AG10803 (cell line): ENCODE data around the gene MAPT.

Source experiments
- DNase-seq: peaks from one replicate; pipeline ENCODE4 v3.0.0; 2010; ENCODE audit warnings: low read depth
- H3K4me3 ChIP-seq: 2 replicates; pipeline ENCODE4 v1.5.1; 2011; ENCODE audit warnings: mild to moderate bottlenecking, low read length, control low read depth
- CTCF ChIP-seq: conservative IDR thresholded peaks from 2 replicates; pipeline ENCODE4 v1.5.1; 2011; ENCODE audit warnings: mild to moderate bottlenecking, low read length, control low read depth, inconsistent platforms

The MAPT gene

DNA sequence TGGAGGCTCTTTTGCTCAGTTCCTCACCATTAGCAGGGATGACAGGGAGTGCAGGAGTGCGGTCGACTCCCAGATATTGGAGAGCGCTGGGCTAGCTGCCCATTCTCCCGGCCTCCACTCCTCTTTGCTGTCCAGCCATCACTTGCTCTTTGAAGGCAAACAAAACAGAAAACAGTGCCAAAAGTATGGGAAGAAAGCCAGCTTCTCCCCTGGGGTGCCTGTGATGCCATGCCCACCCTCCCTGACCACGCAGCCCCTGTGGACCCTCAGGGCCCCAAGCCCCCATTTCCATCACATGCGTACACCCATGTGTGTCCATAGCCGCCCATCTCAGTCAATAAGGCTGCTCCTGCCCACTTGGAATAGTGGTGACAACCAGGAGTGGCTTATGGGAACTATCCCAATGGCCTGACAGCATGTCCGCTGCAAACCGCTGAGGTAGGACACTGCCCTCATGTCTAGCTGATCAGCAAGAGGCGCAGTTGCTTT lies 30.0 kb downstream of the MAPT start:
- TF ChIP-seq CTCF: no peak

DNA sequence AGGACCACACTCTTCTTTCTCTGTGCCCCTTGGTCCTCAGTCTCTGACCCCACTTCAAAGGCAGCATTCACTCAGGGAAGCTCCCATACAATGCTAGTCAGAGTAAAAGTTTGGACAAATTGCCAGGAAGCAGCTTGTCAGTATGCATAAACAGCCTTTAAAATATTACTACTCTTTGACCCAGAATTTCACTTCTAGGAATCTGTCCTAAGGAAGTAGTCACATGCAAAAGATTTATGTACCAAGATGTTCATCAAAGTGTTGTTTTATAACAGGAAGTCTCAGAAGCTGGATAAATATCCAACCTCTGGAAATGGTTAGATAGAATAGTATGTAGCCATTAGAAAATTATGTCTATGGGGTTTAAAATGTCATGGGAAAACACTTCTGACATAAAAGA lies 31.0 kb downstream of the MAPT start:
- no peak for TF ChIP-seq CTCF
- H3K4me3 ChIP-seq: no peak overlapping the region
- no peak for DNase-seq

More for the DNA sequence above, 30.0 kb downstream of the MAPT start:
- H3K4me3 ChIP-seq: no peak overlapping the region
- no peak for DNase-seq

DNA sequence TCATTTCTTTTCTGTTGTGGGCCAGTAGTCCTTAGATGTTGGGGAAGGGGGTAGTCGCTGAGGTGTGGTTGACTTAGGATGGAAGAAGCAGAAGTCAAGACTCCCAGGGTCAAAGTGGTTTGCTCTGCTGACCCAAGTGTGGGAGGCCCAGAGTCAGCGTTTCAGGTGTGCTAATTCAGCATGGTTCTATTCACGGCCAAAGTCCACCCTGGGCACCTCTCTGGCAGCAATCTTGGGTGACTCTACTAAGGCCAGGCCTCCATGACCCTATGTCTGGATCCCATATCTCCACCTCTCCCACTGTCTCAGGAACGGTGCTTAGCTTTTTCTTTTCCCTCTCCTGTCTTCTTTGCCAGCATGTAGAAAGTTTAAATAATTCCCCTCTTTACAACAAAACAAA lies 32.9 kb downstream of the MAPT start:
- no peak overlapping the region for H3K4me3 ChIP-seq
- no peak for DNase-seq
- no peak for TF ChIP-seq CTCF

GRCh38 chr17:45929344-45929743 lies 35.0 kb downstream of the MAPT start:
- TF ChIP-seq CTCF: no peak
- DNase-seq: no peak
- H3K4me3 ChIP-seq: no peak overlapping the region

DNA sequence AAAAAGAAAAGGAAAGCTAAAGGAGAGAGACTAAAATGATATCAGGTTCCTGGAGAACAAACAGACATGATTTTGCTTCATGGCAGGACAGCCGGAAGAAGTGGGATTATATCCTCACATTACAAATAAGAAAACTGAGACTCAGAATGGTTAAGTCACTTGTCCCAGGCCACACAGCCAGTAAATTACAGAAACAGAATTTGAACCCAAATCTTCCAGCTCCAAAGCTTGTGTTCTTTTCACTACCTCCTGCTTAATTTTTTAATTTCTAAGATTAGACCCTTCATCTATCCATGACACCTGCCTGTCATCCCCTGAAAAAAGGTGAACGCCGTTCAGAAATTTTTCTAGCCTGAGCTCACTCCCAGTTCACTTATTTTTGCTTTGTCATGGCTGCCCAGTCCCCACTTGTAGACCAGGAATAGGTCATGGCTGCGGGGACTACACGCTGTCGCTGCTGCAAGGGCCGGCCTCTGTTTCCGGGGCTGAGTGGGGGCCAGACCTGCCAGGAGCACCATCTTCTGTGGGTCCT lies 36.1 kb downstream of the MAPT start:
- TF ChIP-seq CTCF: no peak
- DNase-seq: no peak
- no peak overlapping the region for H3K4me3 ChIP-seq

DNA sequence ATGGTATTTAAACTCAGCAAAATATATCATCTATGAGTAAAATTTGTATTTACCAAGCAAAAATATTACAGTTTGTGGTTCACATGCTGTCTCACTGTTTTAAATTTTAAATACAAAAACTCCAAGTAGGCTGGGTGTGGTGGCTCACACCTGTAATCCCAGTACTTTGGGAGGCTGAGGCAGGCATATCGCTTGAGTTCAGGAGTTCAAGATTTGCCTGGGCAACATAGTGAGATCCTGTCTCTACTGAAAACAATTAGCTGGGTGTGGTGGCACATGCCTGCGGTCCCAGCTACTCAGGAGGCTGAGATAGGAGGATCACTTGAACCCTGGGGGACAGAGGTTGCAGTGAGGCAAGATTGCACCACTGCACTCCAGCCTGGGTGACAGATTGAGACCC lies 37.3 kb downstream of the MAPT start:
- no peak overlapping the region for H3K4me3 ChIP-seq
- TF ChIP-seq CTCF: no peak
- no peak for DNase-seq

GRCh38 chr17:45934044-45934979 lies 40.0 kb downstream of the MAPT start:
- no peak overlapping the region for H3K4me3 ChIP-seq
- no peak for TF ChIP-seq CTCF
- no peak for DNase-seq
